Heart left ventricle (tissue), 13 donors: ENCODE measurements around the gene AXDND1.

Source experiments
- CTCF ChIP-seq, 12 donors: fragments of 200-600 bp; sonication (generic) in 4 of 12; IDR thresholded peaks; one replicate each; pipeline versions ENCODE4 v1.5.0 to v1.8.0; 2018 to 2022; ENCODE audit warnings: antibody characterized with exemption in 12 of 12, mild to moderate bottlenecking in 5 of 12
- POLR2A ChIP-seq, 2 donors: fragments of 450-650 bp; IDR thresholded peaks; one replicate each; pipeline ENCODE4 v1.6.1; 2017; ENCODE audit warnings: antibody characterized with exemption in 2 of 2, mild to moderate bottlenecking in 2 of 2, moderate library complexity in 2 of 2
- donor health status: ischemic (EF 13 %, LVEDD 7.1; RV severe dilation, severe dysfunction).
- donor health status: DM: no; HTN: yes; CAD: no.
- donor health status: DM: no; HTN: no; CAD: no.
- donor health status: ischemic (EF 25% LVEDD 6.9; RV normal size, moderate dysfunction).
- donor health status: ischemic (EF 25% LVEDD 5.7; RV mildly dilated, moderate dysfunction).
- donor health status: ischemic (EF 35%, LVEDD 5.7; RV mildly dilated, moderate dysfunction).
- donor health status: nonischemic (EF 11% LVEDD 7.7; RV severe dilation, severe dysfunction).
- donor health status: DM: yes; HTN: yes; CAD: no.
- donor health status: PGD.
- donor health status: ischemic (EF 29% LVEDD 5.4; RV normal size, mild dysfunction).
- donor health status: nonischemic (EF 23%, LVEDD 6.1; RV moderate dilation, normal function).

- TF ChIP-seq CTCF (IDR thresholded peaks at IDR 0.05) (no peak), POLR2A (IDR thresholded peaks at IDR 0.05) (no peak)
Observed at GRCh38 chr1:179576509-179576908, 210.7 kb downstream of the AXDND1 start.
